CD4-positive, alpha-beta T cell treated with Interleukin-12 subunit alpha and Interleukin-12 subunit beta, for 1 hour (primary cell): ENCODE measurements around the gene NTPCR.

Experiments used
- DNase-seq: peaks from one replicate; pipeline ENCODE4 v3.0.0-alpha.2; 2020

The NTPCR gene

GRCh38 chr1:233019778-233020325 lies 69.4 kb downstream of the NTPCR start:
- DNase-seq = no peak

GRCh38 chr1:233020426-233020825 lies 70.0 kb downstream of the NTPCR start:
- DNase-seq = no peak

- DNase-seq = no peak
These were observed 71.8 kb downstream of the NTPCR start for GRCh38 chr1:233022246-233022645.

GRCh38 chr1:233024199-233024598 lies 73.8 kb downstream of the NTPCR start:
- no peak for DNase-seq

GRCh38 chr1:233025157-233025556 lies 74.7 kb downstream of the NTPCR start:
- DNase-seq = no peak

- DNase-seq = no peak
These were observed 75.2 kb downstream of the NTPCR start for GRCh38 chr1:233025567-233025966.

GRCh38 chr1:233027046-233027445 lies 76.6 kb downstream of the NTPCR start:
- no peak for DNase-seq

GRCh38 chr1:233031521-233031920 lies 81.1 kb downstream of the NTPCR start:
- no peak for DNase-seq

GRCh38 chr1:233032916-233033315 lies 82.5 kb downstream of the NTPCR start:
- no peak for DNase-seq

GRCh38 chr1:233033361-233033760 lies 83.0 kb downstream of the NTPCR start:
- DNase-seq = no peak
